GM19372 (cell line): ENCODE measurements around the gene LOXL1.
"Not testable (repeated sequence)": the region's sequence is repeated elsewhere in the genome, so short reads cannot be mapped to it uniquely, and the experiment has no call there.

Source experiments
- ATAC-seq: cut with Tn5 transposase; IDR thresholded peaks from one replicate; pipeline ENCODE4 v1.9.1; 2021; ENCODE audit warnings: mild to moderate bottlenecking, low read depth, moderate library complexity; ENCODE audit not compliant: unreplicated experiment

Gene LOXL1

GRCh38 chr15:73951601-73952000 lies 25.3 kb downstream of the LOXL1 start:
- no peak for ATAC-seq

DNA sequence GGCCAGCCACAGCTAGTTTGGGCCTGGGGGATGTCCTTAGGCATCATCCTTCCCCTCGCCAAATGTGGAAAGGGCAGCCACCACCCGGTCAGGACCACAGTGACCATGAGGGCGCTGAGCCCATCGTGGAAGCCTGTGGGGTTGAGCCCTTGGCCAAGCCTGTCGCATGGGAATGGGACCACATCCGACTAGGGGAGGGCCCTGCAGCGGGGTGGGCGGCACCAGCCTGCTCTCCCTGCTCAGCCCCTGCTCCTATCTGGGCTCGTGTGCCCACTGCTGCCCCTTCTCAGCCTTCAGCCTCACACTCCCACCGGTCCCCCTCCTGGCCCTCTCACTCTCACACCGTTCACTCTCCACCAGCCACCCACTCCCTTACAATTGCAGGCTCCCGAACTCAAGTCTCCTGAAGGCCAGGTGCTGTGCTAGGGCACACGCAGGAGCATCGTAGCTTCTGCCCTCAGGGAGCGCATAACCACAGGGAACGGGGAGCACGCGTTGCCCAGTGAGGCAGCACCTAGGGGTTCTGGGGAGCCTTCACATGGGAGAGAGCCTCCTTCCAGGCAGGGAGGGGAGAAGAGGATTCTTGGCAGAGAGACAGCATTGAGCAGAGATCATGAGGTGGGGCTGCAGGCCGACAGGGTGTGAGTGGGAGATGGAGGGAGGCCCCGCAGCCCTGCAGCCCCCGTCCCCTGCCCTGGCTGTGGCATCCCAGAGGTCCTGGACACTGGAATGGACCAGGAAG lies 26.1 kb downstream of the LOXL1 start:
- no peak for ATAC-seq

GRCh38 chr15:73952913-73953750 lies 26.9 kb downstream of the LOXL1 start:
- ATAC-seq = no peak

GRCh38 chr15:73954188-73955145 lies 28.2 kb downstream of the LOXL1 start:
- ATAC-seq = no peak

DNA sequence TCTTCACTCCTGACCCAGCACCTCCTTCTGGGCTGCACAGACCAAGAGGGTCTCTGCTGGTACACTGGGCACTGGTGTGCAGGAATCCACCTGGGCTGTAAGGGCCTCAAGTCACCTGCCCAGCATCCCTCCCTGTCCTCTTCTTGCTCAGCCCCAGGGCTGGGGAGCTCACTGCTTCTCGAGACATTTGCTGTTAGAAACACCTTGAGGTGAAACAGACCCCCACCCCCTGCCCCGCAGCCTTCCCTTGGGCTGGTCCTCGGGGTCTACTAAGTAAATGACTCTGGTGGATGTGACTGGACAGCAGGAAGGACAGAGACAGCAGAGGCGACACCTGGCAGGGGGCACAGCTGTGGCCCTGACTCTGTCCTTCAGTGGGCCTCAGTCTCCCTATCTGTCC lies 29.1 kb downstream of the LOXL1 start:
- no peak for ATAC-seq

GRCh38 chr15:73955861-73956742 lies 29.8 kb downstream of the LOXL1 start:
- ATAC-seq = no peak

DNA sequence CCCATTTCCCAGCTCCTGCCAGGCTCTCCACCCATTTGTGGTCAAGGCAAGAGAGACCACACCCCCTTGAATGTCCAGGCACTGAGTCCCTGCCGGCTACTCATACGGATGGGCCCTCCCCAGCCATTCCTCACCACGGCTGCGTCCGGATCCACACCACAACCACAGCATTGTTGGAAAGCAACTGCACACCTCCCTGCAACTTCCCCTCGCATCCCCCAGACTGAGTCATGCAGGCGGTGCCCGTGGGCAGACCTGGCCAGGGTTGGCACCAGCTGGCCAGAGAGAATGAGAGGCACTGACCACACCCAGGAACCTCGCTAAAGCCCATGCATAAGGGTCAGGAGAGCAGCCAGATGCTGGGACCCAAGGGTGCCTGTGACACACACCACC lies 30.5 kb downstream of the LOXL1 start:
- no peak for ATAC-seq

DNA sequence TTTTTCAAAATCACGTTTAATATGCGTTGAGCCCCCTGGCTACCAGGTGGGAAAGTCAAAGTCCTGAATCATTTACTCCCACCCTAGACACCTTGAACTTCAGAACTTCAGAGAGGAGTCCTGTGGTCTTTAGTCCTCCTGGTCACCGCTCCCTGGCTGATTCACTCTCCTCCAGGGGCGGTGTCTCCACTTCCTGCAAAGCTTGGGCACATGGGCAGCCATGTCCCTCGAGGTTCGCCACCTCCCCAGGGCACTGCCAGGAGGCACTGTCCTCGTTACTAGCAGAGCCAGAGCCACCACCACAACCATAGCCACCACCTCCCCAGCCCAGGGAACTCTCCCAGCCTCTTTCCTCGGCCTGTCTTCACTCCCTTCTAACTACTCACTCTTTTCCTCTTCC lies 31.0 kb downstream of the LOXL1 start:
- no peak for ATAC-seq

DNA sequence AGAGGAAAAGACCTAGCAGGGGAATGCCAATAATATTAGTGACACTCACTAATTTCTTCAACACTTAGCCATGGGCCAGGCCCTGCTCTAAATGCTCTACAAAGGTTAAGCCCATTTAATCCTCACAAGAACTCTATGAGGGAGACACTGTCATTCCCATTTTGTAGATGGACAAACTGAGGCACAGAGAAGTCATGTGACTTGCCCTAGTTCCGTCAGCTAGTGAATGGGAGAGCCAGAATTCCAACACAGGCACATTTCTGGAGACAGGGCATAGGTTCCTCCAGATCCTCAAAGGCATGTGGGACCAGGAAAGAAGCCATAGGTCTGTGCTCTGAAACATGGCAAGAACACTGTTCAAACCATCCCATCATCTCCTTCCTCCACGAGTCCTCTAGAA lies 31.5 kb downstream of the LOXL1 start:
- no peak for ATAC-seq

DNA sequence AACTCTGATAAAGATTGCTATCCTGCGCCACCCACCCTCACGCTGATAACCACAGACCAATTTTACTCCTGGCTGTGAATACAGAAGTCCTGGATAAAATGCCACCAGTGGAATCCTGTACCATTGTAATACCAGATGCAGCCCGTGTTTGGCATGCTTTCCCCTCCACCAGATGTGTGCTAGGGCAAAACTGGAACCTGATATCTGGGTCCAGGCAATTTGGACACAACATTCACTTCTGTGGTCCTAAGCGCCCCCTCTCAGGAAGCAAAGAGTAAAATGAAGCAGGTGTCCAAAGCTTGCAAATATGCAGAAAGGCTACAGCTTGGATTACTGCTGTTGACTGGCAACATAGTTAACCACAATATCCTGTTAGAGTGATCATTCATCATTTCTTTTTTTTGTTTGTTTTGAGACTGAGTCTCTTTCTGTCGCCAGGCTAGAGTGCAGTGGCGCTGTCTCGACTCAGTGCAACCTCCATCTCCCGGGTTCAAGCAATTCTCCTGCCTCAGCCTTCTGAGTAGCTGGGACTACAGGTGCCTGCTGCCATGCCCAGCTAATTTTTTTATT lies 32.8 kb downstream of the LOXL1 start:
- ATAC-seq = no peak

GRCh38 chr15:73959801-73960200 lies 33.5 kb downstream of the LOXL1 start:
- no peak for ATAC-seq

GRCh38 chr15:73960472-73961070 lies 34.3 kb downstream of the LOXL1 start:
- ATAC-seq = not testable (repeated sequence)

GRCh38 chr15:73962433-73962832 lies 36.2 kb downstream of the LOXL1 start:
- ATAC-seq = no peak

- ATAC-seq = peak; percentile 52
Observed at GRCh38 chr15:73964736-73965093, 38.5 kb downstream of the LOXL1 start.

DNA sequence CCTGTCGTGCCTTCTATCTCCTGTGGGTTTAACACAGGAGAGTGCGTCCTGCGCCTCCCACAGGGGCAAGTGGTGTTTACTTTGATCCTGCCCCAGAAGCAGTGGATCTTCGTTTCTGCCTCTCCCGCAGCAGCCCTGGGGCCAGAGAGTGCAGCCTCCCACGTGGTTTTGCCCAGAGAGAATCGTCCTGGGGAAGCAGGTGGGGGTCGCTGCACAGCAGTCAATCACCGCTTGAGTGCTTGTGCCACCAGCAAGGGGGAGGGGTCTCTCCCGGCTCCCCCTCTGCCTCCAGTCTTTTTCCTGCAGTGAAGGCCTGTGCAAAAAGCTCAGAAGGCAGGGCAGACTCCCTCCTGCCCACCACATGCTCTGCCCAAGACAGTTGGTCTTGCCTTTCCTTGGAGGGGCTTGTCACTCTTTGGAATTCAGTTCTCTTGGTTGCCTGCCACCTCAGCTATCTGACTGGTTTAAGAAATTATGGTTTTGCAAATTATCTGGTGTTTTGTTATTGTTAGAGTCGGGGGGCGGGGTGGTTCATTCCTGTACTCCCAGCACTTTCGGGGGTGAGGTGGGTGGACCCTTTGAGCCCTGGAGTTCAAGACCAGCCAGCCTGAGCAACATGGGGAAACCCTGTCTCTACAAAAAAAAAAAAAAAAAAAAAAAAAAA lies 39.0 kb downstream of the LOXL1 start:
- ATAC-seq = peak; percentile 25

- ATAC-seq = no peak
Observed at GRCh38 chr15:73965758-73966113, 39.5 kb downstream of the LOXL1 start.

DNA sequence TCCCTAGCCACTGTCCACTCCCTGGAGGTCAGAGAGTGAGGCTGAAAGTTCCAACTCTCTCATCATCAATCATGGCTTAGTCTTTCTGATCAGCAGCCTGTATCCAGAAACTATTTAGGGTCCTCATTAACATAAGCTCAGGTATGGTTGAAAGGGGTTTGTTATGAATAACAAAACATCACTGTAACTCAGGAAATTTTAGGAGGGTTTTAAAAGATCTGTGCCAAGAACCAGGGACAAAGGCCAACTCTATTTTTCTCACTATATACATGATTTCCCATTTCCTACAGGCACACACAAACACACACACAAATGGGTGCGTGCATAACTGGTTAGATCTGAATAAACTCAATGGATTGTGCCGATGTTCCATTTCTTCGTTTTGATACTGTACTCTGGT lies 42.2 kb downstream of the LOXL1 start:
- ATAC-seq = no peak

- ATAC-seq = no peak
Observed at GRCh38 chr15:73969151-73969759, 43.0 kb downstream of the LOXL1 start.
